NCI-H128 (cell line): ENCODE data around the gene C2orf74.
A peak's percentile ranks its signal among the peaks of the same experiment; 100 is the strongest.
"Not testable (repeated sequence)": the region's sequence is repeated elsewhere in the genome, so short reads cannot be mapped to it uniquely, and the experiment has no call there.

Source experiments
- DNase-seq: peaks from one replicate; lab custom pipeline; 2025; ENCODE audit not compliant: unreplicated experiment; lab: John Stamatoyannopoulos, UW

The C2orf74 gene

DNA sequence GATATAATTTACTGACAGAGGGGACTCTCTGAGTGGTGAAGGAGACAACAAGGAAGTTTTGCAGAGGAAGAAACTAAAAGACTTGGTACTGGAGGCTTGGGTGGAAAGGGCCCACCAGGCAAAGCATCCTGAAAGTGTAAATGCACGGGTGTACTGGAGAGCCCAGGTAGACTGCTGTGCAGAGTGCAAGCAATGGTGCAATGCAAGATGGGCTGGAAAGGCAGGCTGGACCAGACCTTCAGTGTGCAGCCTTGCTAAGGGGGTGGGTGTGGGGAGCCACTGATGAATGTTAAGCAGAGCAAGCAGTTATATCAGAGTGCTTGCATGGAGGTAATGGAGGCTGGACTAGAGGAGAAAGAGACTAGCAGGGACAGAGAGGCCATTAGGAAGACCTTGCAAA, 10.7 kb downstream of the C2orf74 start:
- DNase-seq: no peak

DNA sequence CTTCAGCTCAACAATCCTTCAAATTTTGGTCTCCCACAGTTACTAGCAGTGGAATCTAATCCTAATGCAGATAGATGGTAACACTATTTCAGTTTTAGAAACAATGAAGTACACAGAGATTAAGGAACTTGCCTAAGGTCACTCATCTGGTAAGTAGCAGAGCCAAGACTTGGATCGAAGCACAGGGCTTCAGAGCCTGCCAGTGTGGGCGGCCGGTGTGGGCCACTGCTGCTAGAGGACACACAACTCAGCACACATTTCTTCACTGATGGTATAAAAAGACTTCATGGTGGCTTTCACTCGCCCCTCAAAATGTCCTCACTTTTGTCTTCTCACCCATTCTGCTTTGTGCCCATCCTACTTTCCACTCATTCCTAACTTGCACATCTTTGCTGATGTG, 11.1 kb downstream of the C2orf74 start:
- no peak for DNase-seq

DNA sequence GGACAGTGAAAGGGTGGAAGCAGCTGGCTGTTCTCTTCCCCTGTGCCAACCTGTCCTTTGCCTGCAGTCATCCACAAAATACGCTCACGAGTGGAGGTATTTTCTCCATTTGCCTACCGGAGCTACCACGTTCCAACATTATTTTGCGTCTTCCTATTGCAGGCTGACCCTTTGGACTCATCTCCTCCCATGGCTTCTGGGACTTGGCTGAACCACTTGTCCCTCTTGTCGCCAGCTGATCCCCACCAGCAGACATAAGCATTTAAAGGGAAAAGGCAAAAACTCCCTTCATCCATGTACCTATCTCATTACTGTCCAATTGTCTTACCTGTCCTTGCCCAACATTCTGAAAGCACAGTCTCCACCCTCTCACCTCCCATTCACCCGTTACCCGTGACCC, 13.0 kb downstream of the C2orf74 start:
- DNase-seq: no peak

- peak; percentile 61 for DNase-seq
These were observed 15.1 kb downstream of the C2orf74 start for GRCh38 chr2:61176755-61177726.

GRCh38 chr2:61177727-61178549, 15.9 kb downstream of the C2orf74 start:
- no peak for DNase-seq

- no peak for DNase-seq
These were observed 16.9 kb downstream of the C2orf74 start for GRCh38 chr2:61178603-61179545.

GRCh38 chr2:61179701-61180639, 18.0 kb downstream of the C2orf74 start:
- DNase-seq: no peak

DNA sequence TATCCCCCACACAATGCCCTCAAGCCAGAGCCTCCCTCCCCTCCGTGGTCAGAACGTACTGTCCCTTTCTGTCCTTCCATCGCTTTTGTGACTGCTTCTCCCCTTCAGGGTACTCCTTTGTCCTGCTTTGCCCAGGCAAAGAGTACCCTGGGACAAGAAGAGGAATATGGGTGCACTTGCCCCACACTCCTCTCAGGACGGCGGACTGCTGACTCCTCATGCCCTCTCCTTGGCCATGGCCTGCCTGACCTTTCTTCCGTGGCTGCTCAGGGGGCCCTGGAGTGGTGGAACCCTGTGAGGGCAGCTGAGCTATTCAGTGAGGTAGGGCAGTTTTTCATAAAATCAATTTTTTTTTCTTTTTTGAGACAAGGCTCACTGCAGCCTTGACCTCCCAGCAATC, 18.7 kb downstream of the C2orf74 start:
- DNase-seq: no peak

DNA sequence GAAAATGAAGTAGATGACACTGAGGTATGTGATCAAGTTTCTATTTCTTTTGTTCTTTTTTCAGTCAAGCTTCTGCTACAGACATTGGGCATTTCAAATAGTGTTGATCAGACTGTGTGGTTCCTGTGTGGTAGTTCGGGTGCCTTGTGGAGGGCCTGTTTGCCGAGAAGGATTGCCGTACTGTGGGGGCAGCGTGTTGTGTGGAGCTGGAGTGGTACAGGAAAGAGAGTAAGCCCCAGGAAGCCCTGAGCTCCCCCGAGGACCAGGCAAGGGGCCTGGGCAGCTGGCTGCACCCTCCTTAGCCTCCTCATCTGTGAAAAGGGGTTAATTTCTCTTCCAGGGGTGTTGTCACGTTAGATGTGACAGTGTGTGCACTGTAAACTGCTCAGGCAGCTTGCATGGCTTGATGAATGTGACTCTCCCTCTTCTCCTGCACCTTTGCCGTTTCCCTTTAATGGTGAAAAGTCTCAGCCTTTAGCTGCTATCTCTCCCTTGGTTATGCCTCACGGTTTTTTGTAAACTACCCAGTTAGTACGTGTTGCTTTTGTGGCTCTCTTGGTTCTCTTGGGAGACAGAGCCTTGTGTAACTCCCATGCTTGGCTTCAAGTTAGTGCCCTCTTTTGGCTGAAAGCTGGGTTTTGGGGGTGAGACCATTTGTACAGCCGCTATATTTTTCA, 19.5 kb downstream of the C2orf74 start:
- no peak for DNase-seq

- no peak for DNase-seq
These were observed 20.0 kb downstream of the C2orf74 start for GRCh38 chr2:61182059-61182383.

DNA sequence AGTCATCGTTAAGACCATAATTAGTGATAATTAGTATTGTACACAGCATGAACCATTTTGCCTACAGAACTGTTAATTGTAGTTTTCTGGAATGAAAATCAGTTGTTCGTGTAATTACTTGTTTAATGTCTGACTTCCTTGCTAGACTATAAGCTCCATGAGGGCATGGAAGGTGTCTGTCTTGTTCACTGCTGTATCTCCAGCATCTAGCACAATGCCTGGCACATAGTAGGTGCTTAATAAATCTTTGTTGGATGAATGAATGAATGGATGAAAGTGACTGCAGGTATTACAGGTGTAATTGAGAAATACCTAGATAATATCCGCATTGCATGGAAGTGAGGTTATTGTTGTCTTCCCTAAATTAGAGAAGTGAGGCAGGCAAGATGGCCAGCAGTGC, 21.8 kb downstream of the C2orf74 start:
- DNase-seq: no peak

DNA sequence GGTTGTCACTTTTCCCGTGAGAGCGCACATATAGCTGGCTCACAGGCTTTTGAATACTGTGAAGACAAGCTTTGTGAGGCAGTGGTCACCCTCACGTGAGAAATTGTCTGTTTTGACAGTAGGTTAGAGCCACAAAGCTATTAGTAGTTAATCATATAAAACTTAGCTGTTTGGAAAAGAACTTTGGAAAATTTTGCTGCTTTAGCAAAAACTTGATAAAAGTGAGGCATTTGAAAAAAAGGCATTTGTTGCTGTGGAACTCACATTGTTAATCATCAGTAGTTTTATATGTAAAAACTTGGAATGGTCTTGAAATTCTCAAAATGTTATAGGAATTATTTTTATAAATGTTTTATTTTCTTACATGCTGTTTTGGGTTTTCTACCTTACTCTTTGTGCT, 22.3 kb downstream of the C2orf74 start:
- no peak for DNase-seq

GRCh38 chr2:61185231-61185728, 23.3 kb downstream of the C2orf74 start:
- no peak for DNase-seq

DNA sequence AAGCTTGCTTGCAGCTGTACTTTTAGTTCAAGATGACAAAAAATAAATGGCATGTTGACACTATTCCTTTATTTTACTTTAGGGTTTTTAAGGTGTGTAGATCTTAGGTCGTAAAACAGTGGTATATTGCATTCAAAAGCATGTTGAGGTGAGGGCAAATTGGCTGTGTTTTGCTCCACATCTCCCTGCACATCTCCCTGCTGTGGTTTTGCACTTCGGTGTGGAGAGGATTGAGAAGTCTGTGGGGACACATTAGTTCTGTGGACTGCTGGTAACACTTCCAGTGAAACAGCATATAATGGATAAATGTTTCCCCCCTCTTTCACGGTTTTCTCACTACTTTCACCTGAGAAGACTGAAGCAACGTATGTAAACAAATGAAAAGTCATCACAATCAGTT, 25.1 kb downstream of the C2orf74 start:
- no peak for DNase-seq

DNA sequence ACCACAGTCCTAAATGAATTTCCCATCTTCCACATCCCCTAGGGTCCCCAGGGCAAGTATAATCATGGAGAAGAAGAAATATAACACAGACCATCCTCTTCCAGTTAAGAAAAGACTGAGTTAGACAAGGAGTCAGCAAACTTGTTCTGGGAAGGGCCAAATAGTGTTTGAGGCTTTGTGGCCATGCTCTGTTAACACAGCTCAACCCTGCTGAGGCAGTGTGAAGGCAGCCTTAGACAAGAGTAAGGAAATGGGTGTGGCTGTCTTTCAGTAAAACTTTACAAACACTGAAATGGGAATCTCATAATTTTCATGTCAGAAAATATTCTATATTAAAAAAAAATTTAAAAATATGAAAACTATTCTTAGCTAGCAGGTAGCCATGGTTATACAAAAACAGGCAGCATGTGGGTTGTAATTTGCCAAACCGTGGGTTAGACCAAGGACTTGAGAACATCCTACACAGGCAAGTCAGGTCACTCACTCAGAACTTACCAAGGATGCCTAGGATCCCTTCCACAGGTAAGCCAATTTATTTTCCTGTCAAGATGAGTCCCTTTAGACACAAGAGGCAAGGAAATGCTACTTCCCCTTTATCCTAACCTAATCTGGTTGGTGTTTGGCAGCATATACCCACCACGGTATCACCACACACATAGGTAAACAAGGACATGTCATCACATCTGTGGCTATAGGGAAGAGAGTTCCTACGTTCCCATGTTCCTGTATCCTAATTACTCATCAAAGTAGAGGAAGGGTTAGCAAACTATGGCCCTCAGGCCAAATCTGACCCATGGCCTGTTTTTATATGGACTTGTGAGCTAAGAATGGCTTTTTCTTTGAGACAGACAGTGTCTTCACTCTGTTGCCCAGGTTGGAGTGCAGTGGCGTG, 31.9 kb downstream of the C2orf74 start:
- DNase-seq: no peak

GRCh38 chr2:61194646-61195045, 32.7 kb downstream of the C2orf74 start:
- DNase-seq: not testable (repeated sequence)

DNA sequence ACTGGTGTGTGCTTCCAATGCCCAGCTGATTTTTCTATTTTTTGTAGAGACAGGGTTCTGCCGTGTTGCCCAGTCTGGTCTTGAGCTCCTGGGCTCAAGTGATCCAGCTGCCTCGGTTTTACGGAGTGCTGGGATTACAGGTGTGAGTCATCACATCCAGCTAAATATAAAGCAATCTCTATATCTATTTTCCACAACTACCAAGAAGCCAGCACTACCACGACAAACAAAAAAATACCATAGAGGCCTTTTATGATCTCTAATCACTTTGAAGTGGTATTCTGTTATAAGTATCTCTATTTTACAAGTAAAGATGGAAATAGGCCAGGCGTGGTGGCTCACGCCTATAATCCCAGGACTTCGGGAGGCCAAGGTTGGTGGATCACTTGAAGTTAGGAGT, 34.7 kb downstream of the C2orf74 start:
- no peak for DNase-seq

DNA sequence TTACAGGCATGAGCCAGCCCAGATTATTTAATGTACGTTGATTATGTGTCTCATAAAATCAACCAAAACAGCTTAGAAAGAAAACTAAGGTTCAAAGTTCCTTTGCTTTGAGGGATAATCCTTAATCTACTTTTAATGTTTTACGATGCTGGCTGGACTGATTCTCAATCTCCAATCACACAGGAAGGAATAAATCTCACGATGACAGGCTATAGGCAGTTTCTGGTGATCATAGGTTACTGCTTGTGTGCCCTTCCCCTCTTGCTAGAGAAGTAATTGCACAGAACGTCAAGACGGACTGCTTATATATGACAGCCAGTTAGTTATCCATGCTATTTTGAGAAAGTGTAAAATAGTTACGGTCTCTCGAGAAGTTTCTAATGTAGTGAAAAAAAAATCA, 43.1 kb downstream of the C2orf74 start:
- no peak for DNase-seq
